H1 (cell line): ENCODE data around the gene PCP4L1. TPM values are rescaled to one million over a fixed set of nuclear protein-coding genes. Genes with fewer than 3 reads are reported as not detected.

Experiments used
- CTCF ChIA-PET: fragments of 300-600 bp; sonication (Branson Sonifier 250); formaldehyde crosslinking; loops from one replicate; lab custom pipeline; 2021; ENCODE audit not compliant: partially characterized antibody; lab: Charles Lee
- POLR2A ChIA-PET: fragments of 300-600 bp; sonication (Branson Sonifier 250); formaldehyde crosslinking; loops from one replicate; lab custom pipeline; 2021; ENCODE audit warnings: inconsistent platforms; ENCODE audit not compliant: partially characterized antibody; lab: Charles Lee
- DNase-seq, 2 experiments: peaks; one replicate each; pipeline versions ENCODE4 v3.0.0 to v3.0.0-alpha.2; 2010 to 2022; ENCODE audit warnings: low spot score in 2 of 2, low read depth in 1 of 2, mixed read lengths in 1 of 2
- FAIRE-seq: peaks from 2 replicates; lab custom pipeline; 2011; peaks lifted over from hg19 to GRCh38; lab: Jason Lieb, UNC
- H2AFZ ChIP-seq: 2 replicates; pipeline ENCODE4 v1.8.1; 2012; ENCODE audit warnings: low read length, inconsistent platforms
- H2AK5ac ChIP-seq: 2 replicates; pipeline ENCODE4 v1.6.1; 2013; ENCODE audit warnings: low read depth, low read length
- H2BK120ac ChIP-seq: replicated peaks from 2 replicates; pipeline ENCODE3; 2013; ENCODE audit warnings: low read depth, low read length, inconsistent platforms
- H2BK12ac ChIP-seq: 2 replicates; pipeline ENCODE4 v1.6.1; 2013; ENCODE audit warnings: low read depth, low read length
- H2BK15ac ChIP-seq: 2 replicates; pipeline ENCODE4 v1.6.1; 2013; ENCODE audit warnings: low read length
- H2BK20ac ChIP-seq: 2 replicates; pipeline ENCODE4 v1.6.1; 2013; ENCODE audit warnings: low read length
- H2BK5ac ChIP-seq: 2 replicates; pipeline ENCODE4 v1.6.1; 2013; ENCODE audit warnings: low read depth, low read length
- H3K14ac ChIP-seq: 2 replicates; pipeline ENCODE4 v1.6.1; 2013; ENCODE audit warnings: inconsistent platforms; ENCODE audit not compliant: insufficient read length
- H3K18ac ChIP-seq: 2 replicates; pipeline ENCODE4 v1.6.1; 2013; ENCODE audit warnings: low read length; ENCODE audit errors: extremely low read depth
- H3K23ac ChIP-seq: 2 replicates; pipeline ENCODE4 v1.6.1; 2013; ENCODE audit warnings: inconsistent platforms; ENCODE audit not compliant: insufficient read length
- H3K23me2 ChIP-seq: 2 replicates; pipeline ENCODE4 v1.6.1; 2013; ENCODE audit warnings: low read depth, low read length
- H3K27ac ChIP-seq: 2 replicates; pipeline ENCODE4 v1.6.1; 2011; ENCODE audit warnings: low read depth, low read length, inconsistent platforms
- H3K27me3 ChIP-seq, 4 experiments: replicated peaks in 1 of 4; 1 replicate in 1 of 4; 2 replicates in 3 of 4; pipeline versions ENCODE4 v1.6.1 to v1.8.1; 2011 to 2013; ENCODE audit warnings: low read length in 3 of 4, mild to moderate bottlenecking in 3 of 4, inconsistent platforms in 2 of 4, mixed read lengths in 2 of 4, moderate library complexity in 1 of 4; ENCODE audit not compliant: control insufficient read depth in 3 of 4, insufficient read depth in 3 of 4; ENCODE audit errors: extremely low read depth in 1 of 4
- H3K36me3 ChIP-seq, 4 experiments: 2 replicates each; pipeline versions ENCODE4 v1.6.1 to v1.8.1; 2011 to 2013; ENCODE audit warnings: mild to moderate bottlenecking in 4 of 4, low read length in 3 of 4, moderate library complexity in 2 of 4, control low read depth in 1 of 4, inconsistent platforms in 1 of 4; ENCODE audit not compliant: insufficient read depth in 4 of 4, control insufficient read depth in 2 of 4
- H3K4ac ChIP-seq: replicated peaks from 2 replicates; pipeline ENCODE3; 2013; ENCODE audit warnings: low read length, low read depth, mixed read lengths, inconsistent platforms; ENCODE audit not compliant: insufficient read length
- H3K4me1 ChIP-seq, 4 experiments: replicated peaks in 1 of 4; 1 replicate in 1 of 4; 2 replicates in 3 of 4; pipeline versions ENCODE4 v1.6.1 to v1.8.1; 2011 to 2013; ENCODE audit warnings: low read length in 3 of 4, inconsistent platforms in 2 of 4, mixed read lengths in 1 of 4; ENCODE audit not compliant: insufficient read depth in 4 of 4, control insufficient read depth in 3 of 4
- H3K4me2 ChIP-seq, 2 experiments: 2 replicates each; pipeline versions ENCODE4 v1.6.1 to v1.8.1; 2011 to 2013; ENCODE audit warnings: low read depth in 2 of 2, low read length in 2 of 2, control low read depth in 1 of 2, inconsistent platforms in 1 of 2, mild to moderate bottlenecking in 1 of 2; ENCODE audit not compliant: insufficient read depth in 1 of 2
- H3K4me3 ChIP-seq, 4 experiments: fragments of 200-600, 300-600 bp in 1 of 4; sonication (generic), shearing (Covaris generic), sonication (Bioruptor Twin) in 1 of 4; 2 replicates each; pipeline versions ENCODE4 v1.5.1 to v1.8.1; 2011 to 2016; ENCODE audit warnings: low read length in 4 of 4, low read depth in 3 of 4, control low read depth in 2 of 4, inconsistent platforms in 2 of 4, mild to moderate bottlenecking in 2 of 4, mixed read lengths in 1 of 4, moderate library complexity in 1 of 4; ENCODE audit not compliant: insufficient read depth in 2 of 4; ENCODE audit errors: extremely low read depth in 1 of 4
- H3K56ac ChIP-seq: replicated peaks from 2 replicates; pipeline ENCODE3; 2013; ENCODE audit warnings: low read depth, mild to moderate bottlenecking, mixed read lengths, low read length, inconsistent platforms; ENCODE audit not compliant: insufficient read length
- H3K79me1 ChIP-seq: 2 replicates; pipeline ENCODE4 v1.6.1; 2013; ENCODE audit warnings: low read depth, low read length, control low read depth
- H3K79me2 ChIP-seq, 2 experiments: 2 replicates each; pipeline versions ENCODE4 v1.6.1 to v1.8.1; 2012 to 2013; ENCODE audit warnings: low read length in 2 of 2, mild to moderate bottlenecking in 2 of 2, inconsistent platforms in 1 of 2; ENCODE audit not compliant: insufficient read depth in 2 of 2, control insufficient read depth in 1 of 2
- H3K9ac ChIP-seq, 4 experiments: replicated peaks in 1 of 4; 1 replicate in 1 of 4; 2 replicates in 3 of 4; pipeline versions ENCODE4 v1.6.1 to v1.8.1; 2011 to 2013; ENCODE audit warnings: low read depth in 3 of 4, low read length in 3 of 4, control low read depth in 2 of 4, mild to moderate bottlenecking in 2 of 4, moderate library complexity in 2 of 4, inconsistent platforms in 1 of 4; ENCODE audit errors: extremely low read depth in 1 of 4
- H3K9me3 ChIP-seq, 2 experiments: 2 replicates each; pipeline versions ENCODE4 v1.6.1 to v1.8.1; 2012 to 2013; ENCODE audit warnings: mild to moderate bottlenecking in 2 of 2, moderate library complexity in 2 of 2, control low read depth in 1 of 2, inconsistent platforms in 1 of 2, low read depth in 1 of 2, low read length in 1 of 2, mixed read lengths in 1 of 2; ENCODE audit not compliant: insufficient read depth in 2 of 2
- H4K20me1 ChIP-seq, 2 experiments: replicated peaks in 1 of 2; 2 replicates each; pipeline versions ENCODE3 to v1.8.1; 2011 to 2013; ENCODE audit warnings: inconsistent platforms in 2 of 2, low read length in 2 of 2, mild to moderate bottlenecking in 1 of 2; ENCODE audit not compliant: insufficient read depth in 2 of 2, control insufficient read depth in 1 of 2
- H4K5ac ChIP-seq: 2 replicates; pipeline ENCODE4 v1.6.1; 2013; ENCODE audit warnings: low read length, low read depth, mixed read lengths, inconsistent platforms; ENCODE audit not compliant: insufficient read length
- H4K8ac ChIP-seq: 2 replicates; pipeline ENCODE4 v1.8.0; 2013; ENCODE audit warnings: mild to moderate bottlenecking, moderate library complexity, low read length, inconsistent platforms; ENCODE audit not compliant: insufficient read depth; ENCODE audit errors: extremely low read depth
- H4K91ac ChIP-seq: replicated peaks from 2 replicates; pipeline ENCODE3; 2013; ENCODE audit warnings: low read length, mixed read lengths, inconsistent platforms; ENCODE audit not compliant: insufficient read length
- BRCA1 ChIP-seq: IDR thresholded peaks from 2 replicates; pipeline ENCODE4 v1.6.1; 2012; ENCODE audit warnings: low read depth, low read length, improper control_type of control experiment
- CBX8 ChIP-seq: fragments of 300-800, 300-1000 bp; sonication (generic); IDR thresholded peaks from 2 replicates; pipeline ENCODE4 v1.7.1; 2016; ENCODE audit warnings: low read depth, low read length, borderline replicate concordance
- CHD1 ChIP-seq: IDR thresholded peaks from 2 replicates; pipeline ENCODE4 v1.6.1; 2012; ENCODE audit warnings: low read depth, low read length, improper control_type of control experiment
- CTCF ChIP-seq, 3 experiments: IDR thresholded peaks; 1 replicate in 2 of 3; 2 replicates in 1 of 3; pipeline versions ENCODE4 v1.5.1 to v1.6.1; 2011; ENCODE audit warnings: low read length in 3 of 3, mild to moderate bottlenecking in 3 of 3, inconsistent platforms in 2 of 3, low read depth in 1 of 3, moderate library complexity in 1 of 3; ENCODE audit not compliant: insufficient read depth in 1 of 3; ENCODE audit errors: control extremely low read depth in 1 of 3
- EP300 ChIP-seq, 2 experiments: IDR thresholded peaks; 1 replicate in 1 of 2; 2 replicates in 1 of 2; pipeline ENCODE4 v1.6.1; 2011 to 2012; ENCODE audit warnings: low read depth in 2 of 2, low read length in 2 of 2, mild to moderate bottlenecking in 2 of 2, borderline replicate concordance in 1 of 2, inconsistent platforms in 1 of 2, moderate library complexity in 1 of 2
- HDAC2 ChIP-seq, 2 experiments: fragments of 300-600 bp in 1 of 2; sonication (generic) in 1 of 2; IDR thresholded peaks; 2 replicates each; pipeline ENCODE4 v1.6.1; 2011 to 2012; ENCODE audit warnings: low read depth in 2 of 2, low read length in 2 of 2, mild to moderate bottlenecking in 2 of 2, moderate library complexity in 2 of 2, borderline replicate concordance in 1 of 2, inconsistent platforms in 1 of 2
- KDM4A ChIP-seq: IDR thresholded peaks from one replicate; pipeline ENCODE4 v1.7.1; 2012; ENCODE audit warnings: low read depth, mild to moderate bottlenecking, moderate library complexity, low read length, inconsistent platforms; ENCODE audit not compliant: severe bottlenecking
- RBBP5 ChIP-seq: IDR thresholded peaks from 2 replicates; pipeline ENCODE4 v1.7.1; 2012; ENCODE audit warnings: low read depth, mild to moderate bottlenecking, inconsistent platforms, low read length, moderate library complexity, borderline replicate concordance
- TBP ChIP-seq: IDR thresholded peaks from 2 replicates; pipeline ENCODE4 v1.6.1; 2011; ENCODE audit warnings: low read depth, low read length, improper control_type of control experiment
- TCF12 ChIP-seq: IDR thresholded peaks from 2 replicates; pipeline ENCODE4 v1.6.1; 2011; ENCODE audit warnings: low read depth, mild to moderate bottlenecking, low read length
- WGBS, 2 experiments: shearing (Covaris generic) in 1 of 2; methylation state at CpG; one replicate each; pipeline versions ENCODE4 v1.1.6 to v1.1.7; 2013 to 2015; ENCODE audit warnings: low lambda C conversion rate in 2 of 2, mixed read lengths in 2 of 2, inconsistent platforms in 1 of 2, low coverage in 1 of 2, missing lambda C conversion rate in 1 of 2; ENCODE audit not compliant: insufficient replicate concordance in 2 of 2, insufficient coverage in 1 of 2, insufficient read length in 1 of 2; ENCODE audit errors: extremely low coverage in 1 of 2, missing lambda C conversion rate in 1 of 2; 5-methylcytosine and 5-hydroxymethylcytosine counted together
- polyA plus RNA-seq, 7 experiments: library from polyadenylated mRNA; depleted of rRNA in 3 of 7; stranded (reverse) in 5 of 7; unstranded in 2 of 7; fragments of >200 nt in 5 of 7; fragments of 200-250 nt in 2 of 7; gene quantifications; 1 replicate in 5 of 7; 2 replicates in 1 of 7; 4 replicates in 1 of 7; pipeline versions ENCODE4 v1.2.1 to v1.2.3, GENCODE V29; 2011 to 2013; ENCODE audit warnings: missing spikeins in 2 of 7, mixed read lengths in 2 of 7
- total RNA-seq: library from RNA; stranded (reverse); fragmentation: NEBNext Ultra II Directional; extraction: Animal tissue kit (Norgen Biotek cat#: 25700); gene quantifications from 2 replicates; pipeline ENCODE4 v1.2.1, GENCODE V29; 2021

The PCP4L1 gene
- total and polyA plus RNA-seq, 2 of the 8 experiments (the other 6 are each of a cell fraction or from before 2014, with no cell fraction given) = 0.41 to 1.0 TPM

GRCh38 chr1:161214369-161214768 lies 44.2 kb upstream of the PCP4L1 start:
- Histone ChIP-seq H3K36me3 (peaks cover 25 to 45% (median 42%) of the 10 kb centered on the region in 4 experiments), H3K18ac (no peak overlapping the region), H3K56ac (no peak overlapping the region), H4K8ac (no peak overlapping the region), H3K23me2 (no peaks in the 10 kb centered on the region), H4K5ac (no peak overlapping the region), H4K91ac (no peak overlapping the region), H2AFZ (no peak overlapping the region), H2BK15ac (no peak overlapping the region), H3K23ac (no peak overlapping the region), H2AK5ac (no peak overlapping the region), H2BK12ac (no peak overlapping the region), H3K4me1 (peaks cover 0 to 13% (median 3%) of the 10 kb centered on the region in 4 experiments; a peak in 6 of 7 replicates), H3K4ac (no peak overlapping the region), H4K20me1 (peaks cover 1 to 4% of the 10 kb centered on the region in 2 experiments), H2BK120ac (no peak overlapping the region), H3K14ac (no peak overlapping the region), H3K4me2 (no peak overlapping the region), H3K9me3 (no peaks in the 10 kb centered on the region), H3K9ac (no peak overlapping the region), H2BK5ac (no peak overlapping the region), H3K4me3 (no peak overlapping the region), H2BK20ac (no peak overlapping the region), H3K79me1 (no peaks in the 10 kb centered on the region), H3K27me3 (no peaks in the 10 kb centered on the region), H3K79me2 (no peaks in the 10 kb centered on the region), H3K27ac (no peak overlapping the region)
- POLR2A ChIA-PET = interaction anchor here (0.9 kb wide), 1 partner anchor 18 kb away, joined by 3 read pairs; no protein-coding TSS in a partner anchor
- FAIRE-seq = no peak
- WGBS, 2 experiments = 91% methylated on average over 9 of the region's 9 CpGs; no CpG with 5 or more reads in 1 of the 2 experiments
- no peak for DNase-seq
- CTCF ChIA-PET = interaction anchor here (6.0 to 23.7 kb wide), 2 partner anchors 9 to 14 kb away, joined by 68 to 427 read pairs; partner anchors contain the start of genes ADAMTS4, NDUFS2 and TOMM40L
- no peak for TF ChIP-seq CBX8
- no peak for TF ChIP-seq RBBP5
- no peak for TF ChIP-seq CTCF (IDR thresholded peaks at IDR 0.05; ENCODE audit: control extremely low read depth in 1 of 3, insufficient read depth in 1 of 3, low read depth in 1 of 3, low read length in 3 of 3)
- no peak for TF ChIP-seq HDAC2 (IDR thresholded peaks at IDR 0.05; ENCODE audit: borderline replicate concordance in 1 of 2, low read depth in 2 of 2, low read length in 2 of 2)
- no peak for TF ChIP-seq TCF12
- no peak for TF ChIP-seq CHD1
- TF ChIP-seq BRCA1 = no peak
- no peak for TF ChIP-seq EP300 (IDR thresholded peaks at IDR 0.05; ENCODE audit: borderline replicate concordance in 1 of 2, low read depth in 2 of 2, low read length in 2 of 2)
- no peak for TF ChIP-seq TBP
- no peak for TF ChIP-seq KDM4A
